Measurements from ENCODE around the gene MAPK12.

DNA sequence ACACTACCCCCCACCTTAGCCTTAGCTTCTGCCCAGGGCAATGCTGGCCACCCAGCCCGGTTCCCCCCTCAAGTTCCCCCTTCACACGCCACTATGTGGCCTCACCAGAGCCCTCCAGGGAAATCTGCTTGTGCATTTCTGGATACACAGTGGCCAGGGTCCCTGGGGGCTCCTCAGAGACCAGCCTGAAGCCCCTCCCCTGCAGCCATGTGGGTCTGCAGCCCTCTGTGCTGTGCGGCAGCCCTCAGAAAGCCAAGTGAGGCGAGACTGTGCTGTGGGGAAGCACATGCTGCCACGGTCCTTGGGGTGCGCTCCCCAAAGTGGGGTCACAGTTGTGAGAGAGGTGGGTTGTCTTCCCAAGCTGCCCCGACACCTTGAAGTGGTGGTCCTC, 48.1 kb upstream of the MAPK12 start:
- TF ChIP-seq, protein P1, sequence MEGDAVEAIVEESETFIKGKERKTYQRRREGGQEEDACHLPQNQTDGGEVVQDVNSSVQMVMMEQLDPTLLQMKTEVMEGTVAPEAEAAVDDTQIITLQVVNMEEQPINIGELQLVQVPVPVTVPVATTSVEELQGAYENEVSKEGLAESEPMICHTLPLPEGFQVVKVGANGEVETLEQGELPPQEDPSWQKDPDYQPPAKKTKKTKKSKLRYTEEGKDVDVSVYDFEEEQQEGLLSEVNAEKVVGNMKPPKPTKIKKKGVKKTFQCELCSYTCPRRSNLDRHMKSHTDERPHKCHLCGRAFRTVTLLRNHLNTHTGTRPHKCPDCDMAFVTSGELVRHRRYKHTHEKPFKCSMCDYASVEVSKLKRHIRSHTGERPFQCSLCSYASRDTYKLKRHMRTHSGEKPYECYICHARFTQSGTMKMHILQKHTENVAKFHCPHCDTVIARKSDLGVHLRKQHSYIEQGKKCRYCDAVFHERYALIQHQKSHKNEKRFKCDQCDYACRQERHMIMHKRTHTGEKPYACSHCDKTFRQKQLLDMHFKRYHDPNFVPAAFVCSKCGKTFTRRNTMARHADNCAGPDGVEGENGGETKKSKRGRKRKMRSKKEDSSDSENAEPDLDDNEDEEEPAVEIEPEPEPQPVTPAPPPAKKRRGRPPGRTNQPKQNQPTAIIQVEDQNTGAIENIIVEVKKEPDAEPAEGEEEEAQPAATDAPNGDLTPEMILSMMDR (IDR thresholded peaks at IDR 0.05; ENCODE audit: low read depth, low read length, missing input control), result no peak
- TF ChIP-seq RAD21 (IDR thresholded peaks at IDR 0.05) (no peak), TAF1 (conservative IDR thresholded peaks at IDR 0.05) (no peak), SP1 (IDR thresholded peaks at IDR 0.05) (no peak), EGR1 (IDR thresholded peaks at IDR 0.05; ENCODE audit: low read depth in 2 of 2) (no peak), FOXA2 (IDR thresholded peaks at IDR 0.05) (no peak), GABPA (IDR thresholded peaks at IDR 0.05 in 1 of 2, conservative IDR thresholded peaks at IDR 0.05 in 1 of 2) (no peak), RXRA (IDR thresholded peaks at IDR 0.05) (no peak), JUND (IDR thresholded peaks at IDR 0.05) (no peak)
- TF ChIP-seq, protein P2, sequence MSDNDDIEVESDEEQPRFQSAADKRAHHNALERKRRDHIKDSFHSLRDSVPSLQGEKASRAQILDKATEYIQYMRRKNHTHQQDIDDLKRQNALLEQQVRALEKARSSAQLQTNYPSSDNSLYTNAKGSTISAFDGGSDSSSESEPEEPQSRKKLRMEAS (IDR thresholded peaks at IDR 0.05), result no peak
- TF ChIP-seq, protein P3, sequence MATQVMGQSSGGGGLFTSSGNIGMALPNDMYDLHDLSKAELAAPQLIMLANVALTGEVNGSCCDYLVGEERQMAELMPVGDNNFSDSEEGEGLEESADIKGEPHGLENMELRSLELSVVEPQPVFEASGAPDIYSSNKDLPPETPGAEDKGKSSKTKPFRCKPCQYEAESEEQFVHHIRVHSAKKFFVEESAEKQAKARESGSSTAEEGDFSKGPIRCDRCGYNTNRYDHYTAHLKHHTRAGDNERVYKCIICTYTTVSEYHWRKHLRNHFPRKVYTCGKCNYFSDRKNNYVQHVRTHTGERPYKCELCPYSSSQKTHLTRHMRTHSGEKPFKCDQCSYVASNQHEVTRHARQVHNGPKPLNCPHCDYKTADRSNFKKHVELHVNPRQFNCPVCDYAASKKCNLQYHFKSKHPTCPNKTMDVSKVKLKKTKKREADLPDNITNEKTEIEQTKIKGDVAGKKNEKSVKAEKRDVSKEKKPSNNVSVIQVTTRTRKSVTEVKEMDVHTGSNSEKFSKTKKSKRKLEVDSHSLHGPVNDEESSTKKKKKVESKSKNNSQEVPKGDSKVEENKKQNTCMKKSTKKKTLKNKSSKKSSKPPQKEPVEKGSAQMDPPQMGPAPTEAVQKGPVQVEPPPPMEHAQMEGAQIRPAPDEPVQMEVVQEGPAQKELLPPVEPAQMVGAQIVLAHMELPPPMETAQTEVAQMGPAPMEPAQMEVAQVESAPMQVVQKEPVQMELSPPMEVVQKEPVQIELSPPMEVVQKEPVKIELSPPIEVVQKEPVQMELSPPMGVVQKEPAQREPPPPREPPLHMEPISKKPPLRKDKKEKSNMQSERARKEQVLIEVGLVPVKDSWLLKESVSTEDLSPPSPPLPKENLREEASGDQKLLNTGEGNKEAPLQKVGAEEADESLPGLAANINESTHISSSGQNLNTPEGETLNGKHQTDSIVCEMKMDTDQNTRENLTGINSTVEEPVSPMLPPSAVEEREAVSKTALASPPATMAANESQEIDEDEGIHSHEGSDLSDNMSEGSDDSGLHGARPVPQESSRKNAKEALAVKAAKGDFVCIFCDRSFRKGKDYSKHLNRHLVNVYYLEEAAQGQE (IDR thresholded peaks at IDR 0.05), result no peak

All from liver (tissue), 3 donors.